Smooth muscle cell of the brain vasculature (primary cell): ENCODE data around the gene PCLO.
"Not testable (repeated sequence)": the region's sequence is repeated elsewhere in the genome, so short reads cannot be mapped to it uniquely, and the experiment has no call there.

ENCODE experiments used
- DNase-seq: peaks from one replicate; pipeline ENCODE4 v3.0.0-alpha.2; 2012; ENCODE audit warnings: low read depth, low spot score

Gene PCLO

DNA sequence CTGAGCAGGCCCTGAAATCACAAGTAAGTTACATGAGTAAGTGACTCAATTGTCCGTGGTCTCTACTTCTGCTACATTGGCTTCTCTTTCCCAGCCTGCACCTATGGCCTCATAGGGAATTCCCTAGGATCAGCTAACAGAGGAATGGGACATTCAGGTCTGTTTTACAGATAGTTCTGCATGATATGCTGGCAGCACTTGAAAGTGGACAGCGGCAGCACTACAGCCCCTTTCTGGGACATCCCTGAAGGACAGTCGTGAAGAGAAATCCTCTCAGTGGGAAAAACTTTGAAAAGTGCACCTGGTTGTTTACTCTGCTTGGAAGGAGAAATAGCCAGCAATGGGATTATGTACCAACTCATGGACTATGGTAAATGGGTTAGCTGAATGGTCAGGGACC lies 426.1 kb downstream of the PCLO start:
- no peak for DNase-seq

DNA sequence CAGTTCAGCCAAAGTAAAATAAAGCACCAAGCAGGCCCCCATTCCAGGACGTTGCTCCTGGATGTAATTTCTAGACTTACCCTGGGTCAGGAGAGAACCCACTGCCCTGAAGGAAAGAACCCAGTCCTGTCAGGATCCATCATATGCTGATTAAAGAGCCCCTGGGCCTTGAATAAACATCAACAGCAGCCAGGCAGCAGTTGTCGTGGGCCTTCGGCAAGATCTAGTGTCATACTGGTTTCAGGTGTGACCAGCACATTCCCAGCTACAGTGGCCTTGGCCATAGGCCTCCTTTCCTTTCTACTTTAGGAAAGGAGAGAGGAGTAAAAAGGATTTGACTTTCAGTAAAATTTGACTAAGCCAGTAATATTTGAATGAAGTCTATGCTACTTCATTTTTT lies 430.0 kb downstream of the PCLO start:
- DNase-seq, result no peak

DNA sequence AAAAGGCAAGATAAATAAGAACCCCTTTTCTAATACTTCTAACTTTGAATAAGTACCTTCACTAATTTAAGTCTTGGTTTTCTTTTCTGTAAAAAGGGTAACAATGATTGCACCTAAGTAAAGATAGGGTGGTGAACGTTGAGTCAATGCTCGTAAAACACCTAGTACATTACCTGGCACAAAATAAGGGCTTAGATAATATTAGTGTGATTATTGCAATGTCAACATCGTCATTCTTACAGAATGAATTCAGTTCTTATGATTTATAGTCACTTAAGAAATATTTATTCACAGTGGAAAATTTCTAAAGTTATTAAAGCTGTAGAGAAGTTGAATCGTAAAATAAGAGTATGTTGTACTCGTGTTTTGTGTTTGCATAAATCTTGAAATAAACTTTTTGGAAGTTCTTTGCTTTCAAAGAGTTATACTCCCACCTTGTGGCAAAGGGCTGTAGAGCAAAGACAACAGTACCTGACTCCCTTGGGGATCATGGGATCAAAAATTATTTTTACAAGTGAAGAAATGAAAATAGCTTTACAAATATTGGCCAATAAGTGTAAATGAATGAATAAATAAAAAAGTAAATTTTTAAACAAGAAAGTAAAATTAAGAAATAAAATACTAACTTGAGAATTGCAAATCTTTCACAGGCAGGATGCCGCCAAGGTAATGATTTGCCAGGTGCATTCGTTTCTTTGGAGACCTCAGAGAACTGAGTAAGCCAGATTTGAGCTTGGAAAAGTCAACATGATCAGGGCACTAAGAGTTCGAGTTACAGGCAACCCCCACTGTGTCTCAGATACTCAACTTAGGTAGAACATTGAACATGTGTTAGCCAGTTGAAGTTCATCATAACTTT lies 433.3 kb downstream of the PCLO start:
- peak; percentile 33 for DNase-seq

DNA sequence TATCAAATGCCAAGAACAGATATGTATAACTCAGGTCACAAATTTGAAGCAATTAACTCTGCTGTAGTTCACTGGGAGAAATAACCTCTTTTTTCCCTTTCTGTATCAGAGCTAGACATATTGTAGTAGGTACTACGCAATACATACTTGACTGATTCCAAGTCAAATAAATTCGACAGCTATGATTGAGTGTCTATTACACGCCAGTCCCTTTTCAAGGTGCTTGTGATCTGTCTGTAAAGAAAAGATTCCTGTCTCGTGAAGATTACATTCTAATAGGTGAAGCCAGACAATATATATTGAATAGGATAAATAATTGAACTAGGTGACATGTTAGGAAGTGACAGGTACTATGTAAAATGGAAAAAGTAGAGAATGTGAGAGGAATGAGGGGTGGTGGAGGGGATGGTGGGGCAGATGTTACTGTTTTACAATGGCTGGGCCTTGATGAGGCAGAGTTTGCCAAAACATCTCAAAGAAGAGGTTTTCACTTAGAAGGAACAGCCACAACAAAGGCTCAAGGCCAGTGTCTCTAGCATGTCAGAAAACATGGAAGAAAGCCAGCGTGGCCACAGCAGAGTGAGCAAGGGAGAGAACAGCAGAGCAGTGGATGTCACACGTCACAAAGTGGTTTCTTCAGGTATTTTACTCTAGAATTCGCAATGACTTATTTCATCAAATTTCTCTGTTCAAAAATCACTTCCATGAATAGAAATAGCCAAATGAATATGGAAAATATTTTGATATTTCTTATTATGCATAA lies 436.5 kb downstream of the PCLO start:
- DNase-seq, result no peak

DNA sequence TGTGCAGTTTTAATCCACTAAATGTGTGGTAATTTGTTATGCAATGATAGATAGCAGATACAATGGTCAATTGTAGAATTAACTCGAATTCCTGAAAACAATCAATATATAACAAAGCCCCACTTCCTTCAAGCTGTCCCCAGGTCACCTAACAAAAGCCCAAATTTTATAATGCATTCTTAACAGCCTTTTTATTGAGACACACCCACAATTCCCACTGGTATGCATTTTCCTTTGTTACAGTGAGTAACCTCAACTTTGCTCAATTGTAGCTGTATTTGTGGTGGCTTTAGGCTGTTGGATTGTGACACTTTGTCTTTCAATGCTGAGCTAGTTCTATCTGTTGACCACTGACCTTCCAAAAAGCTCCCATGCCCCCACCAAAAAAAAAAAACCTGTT lies 439.3 kb downstream of the PCLO start:
- DNase-seq, result no peak

DNA sequence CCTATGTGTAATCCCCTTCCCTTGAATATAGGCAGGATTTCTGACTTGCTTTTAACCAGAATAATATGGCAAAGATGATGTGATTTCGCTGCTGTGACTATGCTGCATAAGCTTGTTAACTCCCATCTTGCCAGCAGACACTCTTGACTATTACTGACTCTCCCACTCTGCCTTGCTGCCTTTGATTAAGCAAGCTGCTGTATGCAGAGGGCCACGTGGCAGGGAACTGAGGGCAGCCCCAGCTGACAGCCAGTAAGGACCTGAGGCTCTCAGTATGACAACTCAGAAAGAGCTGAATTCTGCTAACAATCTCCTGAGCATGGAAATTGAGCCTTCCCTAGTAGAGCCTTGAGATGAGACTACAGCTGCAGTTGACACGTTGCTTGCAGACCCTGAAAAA lies 439.7 kb downstream of the PCLO start:
- DNase-seq, result no peak

DNA sequence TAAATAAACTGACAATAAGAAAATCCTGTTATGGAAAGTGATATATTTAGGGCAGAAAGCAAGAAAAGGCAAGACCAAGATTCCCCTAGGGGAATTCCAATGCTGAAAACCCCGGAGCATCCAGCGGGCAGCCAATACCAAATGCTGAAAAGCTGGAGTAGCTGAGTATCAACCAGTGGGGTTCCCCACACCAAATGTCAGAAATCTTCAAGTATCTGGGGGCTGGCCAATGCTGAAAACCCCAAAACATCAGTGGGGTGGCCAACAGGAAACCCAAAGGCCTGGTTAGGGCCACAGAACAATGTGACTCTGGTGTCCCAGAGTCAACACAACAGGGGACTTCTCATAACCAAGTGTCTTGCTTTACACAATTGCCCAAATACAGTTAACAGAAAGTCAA lies 447.3 kb downstream of the PCLO start:
- no peak for DNase-seq

DNA sequence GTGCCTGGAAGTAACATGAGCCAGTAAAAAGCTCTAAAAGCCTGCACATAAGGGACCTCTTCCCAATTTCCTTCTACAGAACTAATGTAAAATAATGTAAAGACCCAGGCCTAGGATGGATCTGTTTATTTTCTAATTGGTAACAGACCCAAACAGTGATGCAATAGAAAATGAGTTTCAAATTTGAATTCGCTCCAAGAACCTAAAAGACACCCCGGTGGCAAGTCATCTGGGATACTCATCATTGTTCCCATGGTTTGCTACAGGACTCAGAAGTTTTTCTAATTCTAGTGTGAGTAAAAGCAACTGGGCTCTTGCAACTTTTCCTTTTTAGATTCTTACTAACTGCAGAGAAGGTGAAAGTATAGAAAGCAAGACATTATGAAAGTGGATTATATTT lies 447.8 kb downstream of the PCLO start:
- no peak for DNase-seq

DNA sequence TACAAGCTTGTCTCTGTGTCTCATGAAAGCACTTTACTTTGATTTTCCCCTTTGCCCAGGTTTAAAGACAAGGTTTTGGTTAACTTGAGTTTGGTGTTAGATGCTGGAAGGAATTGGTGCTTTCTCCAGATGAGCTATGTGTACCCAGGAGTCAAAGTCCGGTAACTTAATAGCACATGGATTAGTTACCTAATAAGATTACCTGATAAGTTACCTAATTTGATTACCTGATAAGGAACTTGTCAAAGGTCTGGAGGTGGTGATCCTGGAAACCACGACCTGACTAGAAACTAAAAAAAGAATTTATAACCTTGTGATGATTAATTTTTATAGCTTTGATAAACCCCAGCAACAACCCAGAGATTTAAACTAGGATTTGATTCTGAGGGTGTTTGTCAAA lies 449.2 kb downstream of the PCLO start:
- DNase-seq, result no peak

DNA sequence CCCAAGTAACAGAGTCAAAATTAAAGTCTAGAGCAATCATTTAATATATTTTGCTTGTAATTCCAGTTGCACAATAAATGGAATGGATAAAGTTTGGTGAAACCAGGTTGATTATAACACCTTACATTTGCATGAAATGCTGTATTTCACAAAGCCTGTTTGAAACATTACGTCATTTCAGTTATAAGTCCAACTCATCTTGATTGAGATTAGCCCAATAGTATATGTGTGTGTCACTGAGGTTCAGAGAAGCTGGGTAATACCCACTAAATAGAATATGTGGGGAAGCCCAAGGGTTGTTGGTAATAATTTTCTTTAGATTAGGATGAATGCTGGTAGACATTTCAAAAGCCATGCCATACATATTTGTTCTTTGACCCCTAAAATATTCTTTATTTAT lies 456.3 kb downstream of the PCLO start:
- DNase-seq, result not testable (repeated sequence)

DNA sequence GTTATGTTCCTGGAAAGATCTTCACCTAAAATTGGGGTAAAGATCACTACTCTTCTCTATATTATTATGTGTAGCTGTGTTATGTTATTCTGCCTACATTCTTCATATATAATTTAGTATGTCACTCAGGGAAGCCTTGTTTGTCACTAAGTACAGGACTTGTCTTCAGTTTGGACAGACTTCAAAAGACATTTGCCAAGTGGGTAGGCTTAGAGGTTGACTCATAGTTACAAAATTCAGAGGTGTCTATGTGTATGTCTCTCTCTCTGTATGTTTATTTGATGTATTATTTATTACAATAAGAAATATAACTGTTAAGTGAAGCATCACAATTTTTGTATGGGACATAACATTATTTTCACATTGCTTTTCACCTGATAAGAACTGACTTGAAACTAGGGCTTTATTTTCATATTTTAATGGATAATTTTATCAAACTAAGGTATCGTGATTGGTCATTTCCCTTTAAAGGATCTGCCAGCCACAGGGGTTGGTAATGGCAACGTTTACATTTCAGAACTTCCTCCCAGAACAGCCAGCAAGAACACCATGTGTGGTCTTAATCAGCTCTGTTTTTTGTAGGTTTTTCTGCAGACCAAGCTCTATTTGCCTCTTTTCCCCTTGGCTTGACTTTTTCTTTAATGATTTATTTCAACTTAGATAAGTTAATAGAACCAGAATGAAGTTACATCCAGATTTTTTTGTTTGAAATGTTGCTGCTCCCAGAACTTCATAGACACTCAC lies 457.0 kb downstream of the PCLO start:
- DNase-seq, result no peak

DNA sequence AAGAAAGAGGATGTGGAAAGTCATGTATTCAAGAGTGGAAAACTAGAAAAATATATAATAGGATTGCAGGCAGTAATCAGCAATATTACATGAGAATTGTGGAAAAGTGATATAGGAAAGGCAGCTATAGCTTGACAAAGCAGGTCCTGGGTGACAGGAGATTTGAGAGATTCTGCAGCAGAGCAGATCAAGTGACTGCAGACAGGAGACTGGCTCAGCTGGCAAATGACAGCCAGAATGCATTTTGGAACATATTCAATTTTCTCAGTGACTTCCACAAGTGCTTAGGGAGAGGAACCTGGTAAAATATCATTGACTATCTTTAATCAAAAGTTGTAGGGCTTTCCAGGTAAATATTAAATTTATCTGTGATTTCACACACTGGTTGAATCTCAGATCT lies 458.6 kb downstream of the PCLO start:
- no peak for DNase-seq
